Raji (cell line): ENCODE measurements around the gene TP73.

Experiments
- POLR2A ChIP-seq: IDR thresholded peaks from 2 replicates; pipeline ENCODE4 v1.6.1; 2011; ENCODE audit warnings: low read depth, low read length, control low read depth; ENCODE audit not compliant: insufficient read depth

TP73 gene

GRCh38 chr1:3657578-3658230, 5.4 kb downstream of the TP73 start:
- TF ChIP-seq POLR2A, result no peak

- no peak for TF ChIP-seq POLR2A
Measured at GRCh38 chr1:3658231-3658615, 5.9 kb downstream of the TP73 start.

GRCh38 chr1:3659093-3659492, 6.8 kb downstream of the TP73 start:
- no peak for TF ChIP-seq POLR2A

GRCh38 chr1:3660704-3661103, 8.4 kb downstream of the TP73 start:
- TF ChIP-seq POLR2A, result no peak

- no peak for TF ChIP-seq POLR2A
Measured at GRCh38 chr1:3661631-3662030, 9.3 kb downstream of the TP73 start.

GRCh38 chr1:3662080-3662671, 9.9 kb downstream of the TP73 start:
- no peak for TF ChIP-seq POLR2A

- no peak for TF ChIP-seq POLR2A
Measured at GRCh38 chr1:3663999-3664699, 11.8 kb downstream of the TP73 start.

GRCh38 chr1:3664700-3665375, 12.5 kb downstream of the TP73 start:
- peak; percentile 58 for TF ChIP-seq POLR2A

GRCh38 chr1:3668148-3668547, 15.8 kb downstream of the TP73 start:
- no peak for TF ChIP-seq POLR2A

GRCh38 chr1:3668585-3669300, 16.4 kb downstream of the TP73 start:
- no peak for TF ChIP-seq POLR2A

- no peak for TF ChIP-seq POLR2A
Measured at GRCh38 chr1:3669421-3669821, 17.1 kb downstream of the TP73 start.

- no peak for TF ChIP-seq POLR2A
Measured at GRCh38 chr1:3669971-3670431, 17.7 kb downstream of the TP73 start.

- TF ChIP-seq POLR2A, result no peak
Measured at GRCh38 chr1:3670823-3671265, 18.5 kb downstream of the TP73 start.

GRCh38 chr1:3671371-3672180, 19.3 kb downstream of the TP73 start:
- no peak for TF ChIP-seq POLR2A

GRCh38 chr1:3672231-3672970, 20.1 kb downstream of the TP73 start:
- no peak for TF ChIP-seq POLR2A
